SH-SY5Y (cell line): ENCODE measurements around the gene MEIS1.

ENCODE experiments used
- GATA2 ChIP-seq: IDR thresholded peaks from 2 replicates; pipeline ENCODE4 v1.6.1; 2011; ENCODE audit warnings: mild to moderate bottlenecking, low read depth, low read length
- GATA3 ChIP-seq: IDR thresholded peaks from 2 replicates; pipeline ENCODE4 v1.6.1; 2011; ENCODE audit warnings: low read depth, mild to moderate bottlenecking, low read length, moderate library complexity

The MEIS1 gene

DNA sequence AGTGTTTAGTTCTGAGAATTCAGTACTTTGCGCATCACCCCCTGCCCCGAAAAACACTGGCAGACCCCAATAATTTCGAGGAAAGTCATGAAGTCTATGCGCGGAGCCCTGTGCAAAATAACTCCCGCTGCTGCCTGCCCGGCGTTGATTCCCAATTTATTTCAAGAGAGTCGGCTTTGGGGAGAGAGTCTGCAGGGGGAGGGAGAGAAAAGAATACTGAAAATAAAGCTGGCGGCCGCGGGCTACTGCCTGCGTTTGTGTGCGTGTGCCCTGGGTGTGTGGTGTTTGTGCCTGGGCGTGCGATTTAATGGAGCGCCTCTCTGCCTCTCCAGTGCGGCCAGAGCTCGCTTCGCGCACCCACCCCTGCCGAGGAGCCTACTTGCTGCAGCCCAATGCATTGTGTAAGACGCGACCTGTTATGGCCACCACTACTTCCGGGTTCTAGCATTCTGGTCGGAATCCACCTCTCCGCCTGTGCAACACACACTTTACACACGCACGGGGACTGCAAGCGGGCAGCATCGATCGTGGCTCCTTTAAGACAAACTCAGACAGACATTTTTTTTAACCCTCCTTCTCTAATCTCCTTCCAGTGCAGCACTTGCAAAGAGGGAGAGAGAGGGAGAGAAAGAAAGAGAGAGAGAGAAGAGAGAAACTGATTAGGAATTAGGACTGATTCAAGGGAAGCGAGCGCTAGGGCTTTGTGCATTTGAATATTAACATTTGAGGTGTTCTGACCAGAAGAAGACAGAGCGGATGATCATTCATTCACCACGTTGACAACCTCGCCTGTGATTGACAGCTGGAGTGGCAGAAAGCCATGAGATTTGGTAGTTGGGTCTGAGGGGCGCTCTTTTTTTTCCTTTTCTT, at the start of gene MEIS1:
MEIS1 (plus strand) TSS at position 447 of the 870 bp plus-strand sequence. CDS start 732 bp downstream, outside the sequence.
- TF ChIP-seq GATA2 = no peak
- no peak for TF ChIP-seq GATA3

DNA sequence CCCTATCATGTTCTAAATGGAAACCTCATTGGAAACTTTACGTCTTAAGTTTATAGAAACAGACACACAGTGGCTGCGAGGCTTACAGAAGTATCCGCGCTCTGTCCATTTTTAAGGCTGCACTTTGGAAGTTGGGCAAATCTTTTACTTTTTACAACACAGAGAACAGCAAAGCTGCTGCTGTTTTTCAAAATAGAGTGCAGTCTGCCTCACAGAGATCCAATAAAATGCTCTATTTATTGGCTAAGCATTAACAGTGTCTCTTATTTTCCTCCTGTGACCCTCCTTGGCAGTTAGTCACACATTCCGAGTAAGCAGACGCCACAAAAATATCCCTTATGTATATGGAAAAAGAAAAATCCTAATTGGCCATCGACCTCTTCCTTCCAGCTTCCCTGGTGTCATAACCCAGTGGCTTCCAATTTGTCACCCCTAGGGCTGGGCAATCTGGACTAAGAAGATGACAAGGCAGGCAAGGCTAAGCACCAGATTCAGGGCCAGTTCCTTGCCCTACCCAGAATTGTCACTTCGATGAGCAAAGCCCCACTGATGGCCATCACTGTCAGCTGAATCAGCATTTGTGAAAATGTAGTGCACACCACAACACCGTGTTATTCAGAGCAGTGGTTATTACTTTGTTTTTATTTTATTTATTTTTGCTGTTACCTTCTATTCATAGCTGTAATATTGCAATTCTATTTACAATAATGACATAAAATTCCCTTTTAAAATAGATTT, 47.7 kb upstream of the MEIS1 start:
- no peak for TF ChIP-seq GATA3
- no peak for TF ChIP-seq GATA2

DNA sequence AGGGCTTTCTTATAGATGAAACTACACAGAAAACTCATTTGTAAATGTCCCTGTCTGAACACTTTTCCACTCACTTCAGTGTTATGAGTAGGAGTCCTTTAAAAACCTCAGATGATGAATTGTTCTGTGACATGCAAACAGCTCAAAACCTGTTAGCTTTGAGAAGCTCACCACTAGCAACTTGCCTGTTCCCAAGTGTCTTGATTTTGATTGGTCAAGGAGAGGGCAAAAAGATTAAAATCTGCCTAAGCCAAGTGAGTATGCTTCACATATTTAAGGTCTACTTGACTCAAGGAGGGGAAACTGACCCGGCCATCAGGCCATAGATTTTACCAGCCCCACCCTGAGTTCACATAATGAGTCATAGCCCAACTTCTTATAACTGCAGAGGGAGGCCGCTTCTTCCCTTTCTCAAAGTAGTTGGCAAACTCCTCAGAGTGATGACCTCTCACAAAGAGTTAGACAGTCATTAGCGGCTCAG, 45.2 kb upstream of the MEIS1 start:
- TF ChIP-seq GATA2 = no peak
- TF ChIP-seq GATA3 = no peak

DNA sequence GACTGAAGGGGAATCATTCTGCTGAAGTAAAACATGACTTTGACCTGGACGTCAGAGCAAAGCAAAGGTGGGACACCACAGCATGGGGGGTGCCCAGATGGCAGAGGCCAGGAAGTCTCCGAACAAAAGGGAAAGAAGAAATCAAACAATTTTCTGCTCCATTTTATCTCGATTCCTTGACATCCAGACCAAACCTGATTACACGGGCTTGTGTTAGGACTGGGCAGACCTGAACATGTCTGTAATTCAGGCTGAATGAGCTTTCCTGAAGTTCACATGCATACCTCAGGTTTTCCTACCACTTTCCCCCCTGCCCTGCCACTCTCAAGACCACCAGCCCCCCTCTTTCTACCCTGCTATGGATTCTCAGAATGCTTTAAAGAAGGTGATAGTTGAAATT, 44.8 kb upstream of the MEIS1 start:
- no peak for TF ChIP-seq GATA2
- TF ChIP-seq GATA3 = no peak

DNA sequence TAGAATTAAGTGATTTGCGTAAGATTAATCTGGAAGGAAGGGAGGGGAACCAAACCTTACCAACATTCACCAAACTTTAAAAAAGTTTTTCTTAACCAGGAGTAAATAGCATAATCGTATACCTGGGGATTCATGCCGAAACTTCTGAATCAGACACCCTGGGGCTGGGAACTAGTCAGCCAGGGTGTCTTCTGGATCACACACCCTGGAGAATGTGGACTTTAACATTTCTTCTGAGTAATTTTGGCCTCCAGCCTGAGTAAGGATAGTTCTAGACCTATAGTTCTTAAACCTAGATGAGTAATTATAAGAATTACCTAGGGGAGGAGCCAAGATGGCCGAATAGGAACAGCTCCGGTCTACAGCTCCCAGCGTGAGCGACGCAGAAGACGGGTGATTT, 44.1 kb upstream of the MEIS1 start:
- no peak for TF ChIP-seq GATA3
- no peak for TF ChIP-seq GATA2

DNA sequence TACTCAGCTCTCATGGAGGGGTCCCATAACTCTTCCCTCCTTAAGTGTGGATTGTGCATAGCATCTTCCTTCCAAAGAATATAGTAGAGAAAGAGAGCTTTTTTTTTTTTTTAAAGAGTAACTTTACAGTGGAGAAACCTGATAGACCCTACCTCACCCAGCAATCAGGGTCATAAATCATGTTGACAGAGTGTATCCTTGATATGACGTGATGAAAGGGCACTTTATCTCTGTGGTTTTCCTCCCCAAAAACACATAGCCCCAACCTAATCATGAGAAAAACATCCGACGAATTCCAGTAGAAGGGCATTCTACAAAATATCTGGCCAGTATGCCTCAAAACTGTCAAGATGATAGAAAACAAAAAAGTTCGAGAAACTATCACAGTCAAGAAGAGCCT, 29.5 kb upstream of the MEIS1 start:
- TF ChIP-seq GATA2 = no peak
- no peak for TF ChIP-seq GATA3

DNA sequence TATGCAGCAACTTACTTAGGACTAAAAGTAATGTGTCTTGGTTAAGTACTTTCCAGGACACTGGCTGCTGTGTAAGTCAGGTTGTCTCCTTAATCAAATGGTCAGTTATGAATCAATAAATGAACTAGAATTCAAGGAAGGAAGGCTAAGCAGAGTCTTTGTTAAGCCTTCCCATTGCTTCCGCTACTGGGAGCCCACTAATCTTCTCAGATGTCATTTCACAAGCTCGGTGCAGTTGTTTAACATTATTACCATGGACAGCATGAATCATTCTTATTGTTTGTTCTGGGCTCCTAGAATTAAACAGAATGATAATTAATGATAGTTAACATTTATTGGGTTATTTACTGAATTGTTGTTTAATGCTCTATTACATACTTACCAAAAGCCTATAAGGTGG, 26.0 kb upstream of the MEIS1 start:
- TF ChIP-seq GATA2 (no peak), GATA3 (no peak)

DNA sequence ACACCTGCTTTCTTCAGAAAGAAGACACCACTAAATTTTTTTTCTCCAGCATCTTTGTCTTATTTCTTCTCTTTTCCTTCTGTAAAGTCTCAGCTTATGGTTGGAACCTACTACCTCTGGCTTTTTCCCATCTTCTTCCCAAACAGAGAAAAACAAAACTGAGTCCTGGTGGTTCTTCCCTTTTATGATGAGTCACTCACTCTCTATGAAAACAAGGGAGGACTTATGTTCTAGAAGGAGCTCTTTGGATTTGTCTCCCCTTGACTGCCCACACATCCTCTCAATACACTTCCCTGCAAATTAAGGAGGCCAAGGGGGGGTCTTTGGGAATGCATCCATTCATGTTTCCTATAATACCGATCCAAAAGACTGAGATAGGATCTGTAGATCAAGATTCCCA, 22.1 kb upstream of the MEIS1 start:
- TF ChIP-seq GATA3 (no peak), GATA2 (no peak)

DNA sequence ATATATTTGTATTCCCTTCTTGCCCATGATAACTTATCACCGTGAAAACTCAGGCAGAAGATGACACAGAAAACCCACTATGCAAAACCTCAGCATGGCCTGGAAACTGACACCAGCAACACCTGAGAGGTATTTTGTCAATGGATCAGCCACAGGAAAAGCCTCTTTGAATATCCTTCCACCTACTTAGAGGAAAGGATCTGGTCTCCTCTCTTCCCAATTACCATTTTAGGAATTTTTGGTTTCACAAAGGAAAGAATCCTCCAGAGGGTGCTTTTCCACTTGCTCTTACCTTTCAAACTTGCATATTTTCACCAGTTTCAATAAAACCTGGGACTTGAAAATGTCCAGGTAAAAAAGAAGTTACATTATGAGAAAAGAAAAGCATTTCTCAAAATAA, 20.0 kb upstream of the MEIS1 start:
- TF ChIP-seq GATA2 (no peak), GATA3 (no peak)

DNA sequence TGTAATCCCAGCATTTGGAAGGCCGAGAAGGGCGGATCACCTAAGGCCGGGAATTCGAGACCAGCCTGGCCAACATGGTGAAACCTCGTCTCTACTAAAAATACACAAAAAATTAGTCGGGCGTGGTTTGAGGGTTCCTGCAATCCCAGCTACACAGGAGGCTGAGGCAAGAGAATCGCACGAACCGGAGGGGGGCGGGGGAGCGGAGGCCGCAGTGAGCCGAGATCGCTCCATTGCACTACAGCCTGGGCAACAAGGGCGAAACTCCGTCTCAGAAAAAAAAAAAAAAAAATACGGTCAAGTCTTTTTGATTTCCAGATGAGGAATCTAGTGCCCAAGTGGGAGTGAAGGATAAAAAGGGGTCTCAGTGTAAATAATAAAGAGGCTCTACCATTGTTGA, 16.5 kb upstream of the MEIS1 start:
- no peak for TF ChIP-seq GATA3
- TF ChIP-seq GATA2 = no peak

DNA sequence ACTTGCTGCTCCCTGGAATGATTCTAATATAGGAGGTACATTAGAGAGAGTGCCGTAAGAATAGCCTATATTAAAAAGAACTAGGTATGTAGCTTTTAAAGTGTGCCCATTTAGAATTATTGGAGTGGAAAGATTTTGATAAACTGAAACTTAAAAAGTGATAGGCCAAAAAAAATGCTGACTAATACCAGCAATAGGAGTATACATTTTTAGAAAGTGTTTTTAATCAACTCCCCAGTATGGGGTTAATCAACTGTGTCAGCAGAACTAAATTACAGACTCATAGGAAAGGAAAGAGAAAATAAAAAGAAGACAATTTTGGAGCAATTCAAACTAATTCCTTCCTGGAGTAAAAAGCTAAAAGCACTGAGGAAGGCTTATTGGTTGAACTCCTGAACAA, 13.3 kb upstream of the MEIS1 start:
- TF ChIP-seq GATA2 (no peak), GATA3 (no peak)

DNA sequence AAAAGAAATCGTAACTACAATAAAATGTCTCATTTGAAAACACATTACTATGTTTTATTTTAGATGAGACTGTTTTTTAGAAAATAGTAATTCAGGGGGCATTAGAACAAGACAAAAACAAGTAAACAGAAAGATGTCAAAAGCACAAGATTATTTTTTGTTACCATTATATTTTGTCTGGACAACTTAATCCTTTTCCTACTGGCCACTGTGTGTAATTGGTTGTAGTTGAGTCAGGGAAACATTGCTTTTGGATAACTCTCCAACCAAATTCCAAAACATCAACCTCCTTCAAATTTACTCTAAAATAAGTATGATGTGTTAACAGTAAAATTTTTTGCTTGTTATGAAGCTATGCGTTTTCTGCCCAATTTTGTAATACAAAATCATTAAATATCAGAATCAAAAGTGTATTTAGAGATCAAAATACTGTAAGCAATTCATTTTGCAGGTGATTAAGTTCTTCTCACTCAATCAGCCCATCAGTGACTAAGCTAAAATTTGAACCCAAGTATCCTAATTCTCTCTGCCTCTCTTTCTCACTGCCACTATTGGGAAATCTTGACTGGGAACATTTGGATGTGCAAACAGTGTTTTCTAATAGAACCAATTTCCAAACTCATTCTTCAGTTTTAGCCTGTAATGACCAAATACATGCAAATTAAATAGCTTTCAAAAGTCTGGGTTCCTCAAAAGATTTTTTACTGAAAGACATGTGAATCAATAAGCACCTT, 11.4 kb upstream of the MEIS1 start:
- TF ChIP-seq GATA3 (no peak), GATA2 (no peak)

DNA sequence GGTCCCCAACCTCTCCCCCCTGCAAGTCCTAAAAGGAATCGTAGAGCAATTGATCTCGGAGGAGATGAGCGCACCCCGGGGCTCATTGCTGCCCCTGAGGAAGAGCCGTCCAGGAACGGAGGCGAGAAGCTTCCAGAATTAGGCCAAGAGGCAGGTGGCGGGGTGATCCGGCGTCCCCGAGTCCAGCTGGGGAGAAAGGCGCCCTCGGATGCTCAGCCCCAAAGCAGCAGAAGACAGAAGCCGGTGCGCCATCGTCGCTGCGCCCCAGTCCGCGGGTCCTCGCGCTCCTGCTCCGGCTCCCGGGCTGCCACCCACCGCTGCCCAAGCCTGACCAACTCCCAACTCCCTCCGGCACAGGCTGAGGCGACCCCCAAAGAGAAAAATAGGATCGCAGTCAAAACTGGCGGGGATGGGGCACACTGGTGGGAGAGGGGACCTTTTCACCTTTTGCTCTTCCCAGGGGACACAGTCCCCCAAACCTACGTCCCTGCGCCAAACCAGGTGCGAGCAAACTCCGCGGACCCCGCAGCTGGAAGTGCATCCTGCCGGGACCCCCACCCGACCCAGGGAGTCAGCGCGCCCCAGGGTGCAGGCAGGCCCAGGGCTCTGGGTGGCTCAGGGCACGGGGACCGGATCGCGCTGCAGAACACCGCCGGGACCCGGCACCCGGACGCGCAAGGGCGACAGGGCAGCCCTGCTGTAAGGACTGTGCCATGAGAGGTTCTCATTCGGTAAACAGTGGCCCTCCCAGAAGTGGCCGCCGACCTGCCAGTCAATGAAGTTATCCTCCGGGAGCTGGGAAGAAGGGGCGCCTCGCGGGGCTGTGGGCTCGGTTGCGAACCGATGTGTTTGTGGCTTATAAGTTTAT, 8.4 kb upstream of the MEIS1 start:
- no peak for TF ChIP-seq GATA2
- no peak for TF ChIP-seq GATA3
